Measurements from ENCODE around the gene ATXN7.

Gene ATXN7

DNA sequence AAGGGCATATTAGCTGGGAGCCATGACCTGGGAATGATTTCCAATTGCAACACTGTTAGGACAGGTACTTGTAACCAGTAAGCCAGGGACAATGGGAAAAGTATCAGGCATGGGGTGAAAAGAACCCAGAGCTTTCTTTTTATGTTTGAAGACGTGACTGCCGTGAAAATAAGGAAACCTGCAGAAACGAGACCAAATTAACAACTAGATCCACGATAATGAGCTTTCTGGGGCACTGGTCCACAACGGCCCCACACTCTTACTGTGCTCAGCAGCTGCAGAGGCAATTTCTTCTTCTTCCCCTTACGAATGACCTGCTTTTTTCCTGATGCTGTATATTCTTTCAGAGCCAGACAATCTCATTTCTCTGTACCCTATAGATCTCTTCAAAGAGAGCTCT is 33.1 kb upstream of the ATXN7 start:
- TF ChIP-seq ZFX (IDR thresholded peaks at IDR 0.05; ENCODE audit: borderline replicate concordance) = no peak
- TF ChIP-seq, protein P1, sequence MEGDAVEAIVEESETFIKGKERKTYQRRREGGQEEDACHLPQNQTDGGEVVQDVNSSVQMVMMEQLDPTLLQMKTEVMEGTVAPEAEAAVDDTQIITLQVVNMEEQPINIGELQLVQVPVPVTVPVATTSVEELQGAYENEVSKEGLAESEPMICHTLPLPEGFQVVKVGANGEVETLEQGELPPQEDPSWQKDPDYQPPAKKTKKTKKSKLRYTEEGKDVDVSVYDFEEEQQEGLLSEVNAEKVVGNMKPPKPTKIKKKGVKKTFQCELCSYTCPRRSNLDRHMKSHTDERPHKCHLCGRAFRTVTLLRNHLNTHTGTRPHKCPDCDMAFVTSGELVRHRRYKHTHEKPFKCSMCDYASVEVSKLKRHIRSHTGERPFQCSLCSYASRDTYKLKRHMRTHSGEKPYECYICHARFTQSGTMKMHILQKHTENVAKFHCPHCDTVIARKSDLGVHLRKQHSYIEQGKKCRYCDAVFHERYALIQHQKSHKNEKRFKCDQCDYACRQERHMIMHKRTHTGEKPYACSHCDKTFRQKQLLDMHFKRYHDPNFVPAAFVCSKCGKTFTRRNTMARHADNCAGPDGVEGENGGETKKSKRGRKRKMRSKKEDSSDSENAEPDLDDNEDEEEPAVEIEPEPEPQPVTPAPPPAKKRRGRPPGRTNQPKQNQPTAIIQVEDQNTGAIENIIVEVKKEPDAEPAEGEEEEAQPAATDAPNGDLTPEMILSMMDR (IDR thresholded peaks at IDR 0.05) = no peak
- H3K27ac ChIP-seq = no peak overlapping the region

DNA sequence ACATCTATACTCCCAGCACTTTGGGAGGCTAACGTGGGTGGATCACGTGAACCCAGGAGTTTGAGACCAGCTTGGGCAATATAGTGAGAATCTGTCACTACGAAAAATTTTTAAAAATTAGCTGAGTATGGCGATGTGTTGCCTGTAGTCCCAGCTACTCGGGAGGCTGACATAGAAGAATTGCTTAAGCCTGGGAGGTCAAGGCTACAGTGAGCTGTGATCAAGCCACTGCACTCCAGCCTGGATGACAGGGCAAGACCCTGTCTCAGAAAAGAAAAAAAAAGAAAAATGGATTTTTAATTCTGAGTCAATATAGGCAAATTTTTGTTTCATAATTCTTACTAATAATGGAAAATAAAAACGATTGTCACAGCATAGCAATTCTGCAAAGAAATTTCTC is 31.3 kb upstream of the ATXN7 start:
- H3K27ac ChIP-seq = no peak overlapping the region
- TF ChIP-seq, protein P1 (IDR thresholded peaks at IDR 0.05) = no peak
- TF ChIP-seq ZFX (IDR thresholded peaks at IDR 0.05; ENCODE audit: borderline replicate concordance) = no peak

DNA sequence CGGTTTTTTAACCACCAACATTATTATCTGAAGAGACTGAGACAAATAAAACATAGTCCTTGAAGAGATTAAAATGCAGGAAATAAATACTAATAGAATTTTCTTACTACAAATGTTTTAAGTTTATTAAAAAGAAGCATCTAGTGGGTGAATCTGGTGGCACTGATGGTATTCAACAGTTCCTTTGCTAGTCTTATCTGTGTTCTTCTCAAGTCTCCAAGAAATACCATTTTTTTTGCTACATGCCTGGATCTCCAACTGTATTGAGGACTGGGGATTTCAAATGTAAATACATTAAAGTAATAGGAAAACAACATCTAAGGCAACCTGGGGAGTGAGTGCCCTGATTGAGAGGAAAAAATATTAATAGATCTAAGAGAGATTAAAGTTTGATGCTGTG is 22.0 kb upstream of the ATXN7 start:
- no peak for TF ChIP-seq ZFX (IDR thresholded peaks at IDR 0.05; ENCODE audit: borderline replicate concordance)
- TF ChIP-seq, protein P1 (IDR thresholded peaks at IDR 0.05) = no peak
- no peak overlapping the region for H3K27ac ChIP-seq

DNA sequence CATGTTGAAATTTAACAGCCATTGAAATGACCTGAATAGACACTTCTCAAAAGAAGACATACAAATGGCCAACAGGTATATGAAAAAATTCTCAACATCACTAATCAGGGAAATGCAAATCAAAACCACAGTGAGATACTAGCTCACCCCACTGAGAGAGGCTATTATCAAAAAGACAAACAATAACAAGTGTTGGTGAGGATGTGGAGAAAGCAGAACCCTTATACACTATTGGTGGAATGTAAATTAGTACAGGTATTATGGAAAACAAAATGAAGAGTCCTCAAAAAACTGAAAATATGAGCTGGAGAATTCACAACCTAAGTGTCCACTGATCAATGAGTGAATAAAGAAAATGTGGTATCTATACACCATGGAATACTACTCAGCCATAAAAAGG is 21.5 kb upstream of the ATXN7 start:
- H3K27ac ChIP-seq = no peak overlapping the region
- TF ChIP-seq, protein P1 (IDR thresholded peaks at IDR 0.05) = no peak
- no peak for TF ChIP-seq ZFX (IDR thresholded peaks at IDR 0.05; ENCODE audit: borderline replicate concordance)

DNA sequence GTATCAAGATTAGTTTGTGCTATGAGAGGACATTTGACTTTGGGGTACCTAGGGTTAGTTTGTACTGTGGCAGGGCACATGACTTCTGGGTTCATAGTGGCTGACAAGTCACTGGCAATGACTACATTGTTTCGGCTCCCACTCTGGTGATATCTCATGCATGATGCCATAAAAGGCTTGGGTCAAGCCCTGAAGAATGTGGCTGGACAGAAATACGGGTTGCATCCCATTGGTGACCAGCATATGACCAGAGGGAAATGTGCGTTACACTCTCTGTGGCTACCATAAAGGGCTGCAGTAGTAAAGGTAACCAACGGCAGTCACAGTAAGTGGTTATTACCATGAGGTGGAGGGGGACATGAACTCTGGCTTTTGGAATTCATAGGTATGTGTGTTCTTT is 18.5 kb upstream of the ATXN7 start:
- TF ChIP-seq, protein P1 (IDR thresholded peaks at IDR 0.05) = no peak
- no peak for TF ChIP-seq ZFX (IDR thresholded peaks at IDR 0.05; ENCODE audit: borderline replicate concordance)

DNA sequence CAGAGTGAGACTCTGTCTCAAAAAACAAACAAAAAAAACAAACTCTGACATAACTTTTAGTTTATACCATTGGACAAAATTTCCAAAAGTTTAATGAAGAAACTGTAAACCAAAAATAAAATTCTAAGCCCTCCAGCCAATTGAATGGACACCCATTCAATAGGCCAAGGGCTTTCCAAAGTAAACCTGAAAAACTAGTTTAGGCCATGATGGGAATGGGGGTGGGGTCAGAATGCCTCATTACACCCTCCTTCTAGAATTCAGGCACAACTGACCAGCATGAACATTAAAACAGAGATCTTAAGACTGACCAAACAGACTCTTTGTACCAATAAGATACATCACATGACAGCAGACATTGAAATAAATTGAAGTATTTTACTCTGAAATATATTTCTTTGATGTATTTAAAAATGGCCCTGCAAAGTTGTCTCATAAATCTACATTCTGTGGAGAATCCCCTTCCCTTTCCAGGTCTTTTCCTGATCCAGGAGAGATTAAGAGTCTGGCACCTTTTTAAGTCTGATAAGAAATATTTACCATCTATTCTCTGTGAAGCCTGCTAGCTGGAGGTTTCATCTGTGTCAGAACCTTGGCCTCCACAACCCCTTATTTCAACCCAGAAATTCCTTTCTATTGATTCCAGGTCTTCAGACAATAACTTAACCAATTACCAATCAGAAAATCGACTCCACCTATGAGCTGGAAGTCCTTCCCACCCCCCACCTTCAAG is 15.8 kb upstream of the ATXN7 start:
- no peak for TF ChIP-seq ZFX (IDR thresholded peaks at IDR 0.05; ENCODE audit: borderline replicate concordance)
- TF ChIP-seq, protein P1 (IDR thresholded peaks at IDR 0.05) = no peak
- H3K27ac ChIP-seq = peak overlapping the region; percentile 27; the same call in 1 of the 2 replicates

More for the DNA sequence above, 18.5 kb upstream of the ATXN7 start:
- no peak overlapping the region for H3K27ac ChIP-seq

DNA sequence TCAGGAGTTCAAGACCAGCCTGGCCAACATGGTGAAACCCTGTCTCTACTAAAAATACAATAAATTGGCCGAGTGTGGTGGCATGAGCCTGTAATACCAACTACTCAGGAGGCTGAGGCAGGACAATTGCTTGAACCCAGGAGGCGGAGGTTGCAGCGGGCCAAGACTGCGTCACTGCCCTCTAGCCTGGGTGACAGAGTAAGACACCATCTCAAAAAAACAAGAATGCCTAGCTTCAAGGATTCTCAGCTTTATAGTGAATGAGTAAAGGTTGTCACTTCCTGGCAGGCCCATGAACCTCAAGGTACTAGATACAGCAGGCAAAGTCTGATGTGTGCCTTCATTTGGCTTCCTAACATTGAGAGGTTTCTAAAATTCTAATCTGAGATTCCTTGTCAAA is 14.5 kb upstream of the ATXN7 start:
- no peak overlapping the region for H3K27ac ChIP-seq

More for the DNA sequence above, 14.5 kb upstream of the ATXN7 start:
- TF ChIP-seq, protein P1 (IDR thresholded peaks at IDR 0.05) = no peak
- no peak for TF ChIP-seq ZFX (IDR thresholded peaks at IDR 0.05; ENCODE audit: borderline replicate concordance)

All from 22Rv1 (cell line).